HEK293 (cell line): ENCODE measurements around the gene ANKFN1.

Experiments used
- CTCF ChIA-PET: fragments of 350-600 bp; formaldehyde crosslinking; extraction: SDS; loops from one replicate; lab custom pipeline; 2021; ENCODE audit warnings: antibody characterized with exemption; lab: Yijun Ruan, JAX
- POLR2A ChIA-PET: fragments of 300-600 bp; formaldehyde crosslinking; extraction: SDS; loops from one replicate; lab custom pipeline; 2020; ENCODE audit warnings: antibody characterized with exemption, inconsistent platforms; lab: Yijun Ruan, JAX
- H3K27ac ChIP-seq: fragments of 200-500 bp; sonication (Bioruptor generic); 2 replicates; pipeline ENCODE4 v1.5.1; 2014; ENCODE audit warnings: low read depth, low read length, control low read depth, inconsistent platforms; ENCODE audit errors: extremely low read depth
- H3K36me3 ChIP-seq, 2 experiments: fragments of 200-500 bp in 1 of 2; sonication (Bioruptor generic) in 1 of 2; 1 replicate in 1 of 2; 2 replicates in 1 of 2; pipeline ENCODE4 v1.5.1; 2014 to 2017; ENCODE audit warnings: inconsistent platforms in 2 of 2, low read length in 2 of 2; ENCODE audit not compliant: control insufficient read depth in 2 of 2, insufficient read depth in 1 of 2
- H3K4me1 ChIP-seq: fragments of 200-500 bp; sonication (Bioruptor generic); 2 replicates; pipeline ENCODE4 v1.5.1; 2014; ENCODE audit warnings: mild to moderate bottlenecking, low read length, inconsistent platforms; ENCODE audit not compliant: control insufficient read depth, insufficient read depth
- H3K4me3 ChIP-seq: 2 replicates; pipeline ENCODE4 v1.5.1; 2011; ENCODE audit warnings: low read depth, mild to moderate bottlenecking, control low read depth, low read length, moderate library complexity
- H3K9me3 ChIP-seq: fragments of 200-500 bp; sonication (Bioruptor generic); 2 replicates; pipeline ENCODE4 v1.5.1; 2014; ENCODE audit warnings: low read depth, low read length, inconsistent platforms; ENCODE audit not compliant: control insufficient read depth, insufficient read depth
- SALL2 ChIP-seq: fragments of 450-650 bp; formaldehyde crosslinking; IDR thresholded peaks from 2 replicates; pipeline ENCODE4 v1.5.0; 2017; ENCODE audit warnings: missing biosample characterization, mild to moderate bottlenecking, missing genetic modification characterization, borderline replicate concordance
- SETDB1 ChIP-seq: IDR thresholded peaks from one replicate; pipeline ENCODE4 v1.6.1; 2017; ENCODE audit warnings: mild to moderate bottlenecking, low read length, moderate library complexity, mixed read lengths; ENCODE audit not compliant: insufficient read length
- ZBTB17 ChIP-seq: fragments of 450-650 bp; formaldehyde crosslinking; IDR thresholded peaks from 2 replicates; pipeline ENCODE4 v1.5.1; 2016; ENCODE audit warnings: missing biosample characterization, missing genetic modification characterization
- ZBTB48 ChIP-seq: fragments of 450-650 bp; formaldehyde crosslinking; IDR thresholded peaks from 2 replicates; pipeline ENCODE4 v1.5.1; 2016; ENCODE audit warnings: missing biosample characterization, missing genetic modification characterization
- ZNF16 ChIP-seq: fragments of 450-650 bp; formaldehyde crosslinking; IDR thresholded peaks from 2 replicates; pipeline ENCODE4 v1.5.1; 2016; ENCODE audit warnings: low read depth, missing biosample characterization, missing genetic modification characterization
- ZNF184 ChIP-seq: fragments of 450-650 bp; IDR thresholded peaks from 2 replicates; pipeline ENCODE4 v1.5.1; 2018; ENCODE audit warnings: missing biosample characterization, mild to moderate bottlenecking, missing genetic modification characterization
- ZNF292 ChIP-seq: fragments of 450-650 bp; formaldehyde crosslinking; IDR thresholded peaks from 2 replicates; pipeline ENCODE4 v1.5.1; 2016; ENCODE audit warnings: low read depth, missing biosample characterization, missing genetic modification characterization, borderline replicate concordance
- ZNF302 ChIP-seq: fragments of 450-650 bp; formaldehyde crosslinking; IDR thresholded peaks from 2 replicates; pipeline ENCODE4 v1.5.1; 2016; ENCODE audit warnings: missing biosample characterization, missing genetic modification characterization, low read depth
- ZNF473 ChIP-seq: fragments of 450-650 bp; formaldehyde crosslinking; IDR thresholded peaks from 2 replicates; pipeline ENCODE4 v1.5.1; 2017; ENCODE audit warnings: missing biosample characterization, missing genetic modification characterization
- ZNF510 ChIP-seq: fragments of 450-650 bp; formaldehyde crosslinking; IDR thresholded peaks from 2 replicates; pipeline ENCODE4 v1.5.1; 2018; ENCODE audit warnings: mild to moderate bottlenecking, missing genetic modification characterization, missing biosample characterization; ENCODE audit not compliant: insufficient replicate concordance
- ZNF544 ChIP-seq: fragments of 450-650 bp; formaldehyde crosslinking; IDR thresholded peaks from 2 replicates; pipeline ENCODE4 v1.5.0; 2017; ENCODE audit warnings: missing biosample characterization, missing genetic modification characterization
- ZNF610 ChIP-seq: fragments of 450-650 bp; formaldehyde crosslinking; IDR thresholded peaks from 2 replicates; pipeline ENCODE4 v1.5.1; 2016; ENCODE audit warnings: missing biosample characterization, missing genetic modification characterization, borderline replicate concordance
- ZNF677 ChIP-seq: fragments of 450-650 bp; IDR thresholded peaks from 2 replicates; pipeline ENCODE4 v1.5.0; 2018; ENCODE audit warnings: missing biosample characterization, mild to moderate bottlenecking, missing genetic modification characterization, moderate library complexity
- ZNF837 ChIP-seq: fragments of 450-650 bp; formaldehyde crosslinking; IDR thresholded peaks from 2 replicates; pipeline ENCODE4 v1.5.1; 2016; ENCODE audit warnings: missing biosample characterization, missing genetic modification characterization
- ZXDB ChIP-seq: fragments of 450-650 bp; formaldehyde crosslinking; IDR thresholded peaks from 2 replicates; pipeline ENCODE4 v1.5.1; 2016; ENCODE audit warnings: missing biosample characterization, missing genetic modification characterization
- TF ChIP-seq, protein P1 (sequence below): fragments of 450-650 bp; formaldehyde crosslinking; IDR thresholded peaks from 2 replicates; pipeline ENCODE4 v1.5.1; 2016; ENCODE audit warnings: missing biosample characterization, missing genetic modification characterization
- TF ChIP-seq, protein P2 (sequence below): fragments of 450-650 bp; formaldehyde crosslinking; IDR thresholded peaks from 2 replicates; pipeline ENCODE4 v1.5.0; 2017; ENCODE audit warnings: missing biosample characterization, missing genetic modification characterization, borderline replicate concordance
- TF ChIP-seq, protein P3 (sequence below): fragments of 450-650 bp; formaldehyde crosslinking; IDR thresholded peaks from 2 replicates; pipeline ENCODE4 v1.5.1; 2017; ENCODE audit warnings: missing biosample characterization, missing genetic modification characterization
- TF ChIP-seq, protein P4 (sequence below): fragments of 450-650 bp; formaldehyde crosslinking; IDR thresholded peaks from 2 replicates; pipeline ENCODE4 v1.5.1; 2016; ENCODE audit warnings: missing biosample characterization, missing genetic modification characterization

Gene ANKFN1

DNA sequence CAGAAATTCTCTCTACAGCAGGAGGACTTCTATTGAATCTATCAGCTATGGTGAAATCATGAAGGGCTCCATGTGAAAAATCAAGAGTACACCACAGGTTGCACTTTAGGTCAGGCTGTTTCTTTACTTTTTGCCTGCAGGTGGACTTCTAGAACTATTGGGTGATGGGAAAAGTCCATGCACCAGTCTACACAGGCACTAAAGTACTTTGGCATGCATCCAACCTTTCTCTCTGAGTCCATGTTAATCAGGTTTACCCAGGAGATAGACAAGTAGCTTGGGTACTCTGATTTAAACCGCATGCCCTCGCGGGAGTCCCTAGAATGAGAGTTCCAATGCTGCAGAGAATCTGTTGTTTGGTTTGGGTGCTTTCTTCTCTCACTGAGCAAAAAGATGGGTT lies 9.1 kb upstream of the ANKFN1 start:
- Histone ChIP-seq H3K36me3 (no peaks in the 10 kb centered on the region), H3K9me3 (no peaks in the 10 kb centered on the region), H3K4me3 (no peak overlapping the region), H3K4me1 (0 out of 2 replicates have a peak, but pooled peaks cover 2% of the 10 kb centered on the region), H3K27ac (no peak overlapping the region)
- ChIA-PET POLR2A (no interaction called here), CTCF (interaction anchor here (0.6 kb wide), 1 partner anchor 176 kb away, joined by 4 read pairs; no protein-coding TSS in a partner anchor)
- TF ChIP-seq ZNF302 (no peak), SALL2 (tag by site-specific recombination) (no peak), ZBTB48 (tag by site-specific recombination) (no peak), ZNF184 (tag by site-specific recombination) (no peak), ZNF473 (tag by site-specific recombination) (no peak), ZXDB (tag by site-specific recombination) (no peak), ZNF510 (tag by site-specific recombination) (no peak), ZNF292 (tag by site-specific recombination) (no peak), ZNF544 (no peak), ZNF16 (no peak), ZNF610 (no peak)
- TF ChIP-seq, protein P1, sequence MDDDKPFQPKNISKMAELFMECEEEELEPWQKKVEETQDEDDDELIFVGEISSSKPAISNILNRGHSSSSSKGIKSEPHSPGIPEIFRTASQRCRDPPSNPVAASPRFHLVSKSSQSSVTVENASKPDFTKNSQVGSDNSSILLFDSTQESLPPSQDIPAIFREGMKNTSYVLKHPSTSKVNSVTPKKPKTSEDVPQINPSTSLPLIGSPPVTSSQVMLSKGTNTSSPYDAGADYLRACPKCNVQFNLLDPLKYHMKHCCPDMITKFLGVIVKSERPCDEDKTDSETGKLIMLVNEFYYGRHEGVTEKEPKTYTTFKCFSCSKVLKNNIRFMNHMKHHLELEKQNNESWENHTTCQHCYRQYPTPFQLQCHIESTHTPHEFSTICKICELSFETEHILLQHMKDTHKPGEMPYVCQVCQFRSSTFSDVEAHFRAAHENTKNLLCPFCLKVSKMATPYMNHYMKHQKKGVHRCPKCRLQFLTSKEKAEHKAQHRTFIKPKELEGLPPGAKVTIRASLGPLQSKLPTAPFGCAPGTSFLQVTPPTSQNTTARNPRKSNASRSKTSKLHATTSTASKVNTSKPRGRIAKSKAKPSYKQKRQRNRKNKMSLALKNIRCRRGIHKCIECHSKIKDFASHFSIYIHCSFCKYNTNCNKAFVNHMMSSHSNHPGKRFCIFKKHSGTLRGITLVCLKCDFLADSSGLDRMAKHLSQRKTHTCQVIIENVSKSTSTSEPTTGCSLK (tag by site-specific recombination) = no peak
- TF ChIP-seq, protein P2, sequence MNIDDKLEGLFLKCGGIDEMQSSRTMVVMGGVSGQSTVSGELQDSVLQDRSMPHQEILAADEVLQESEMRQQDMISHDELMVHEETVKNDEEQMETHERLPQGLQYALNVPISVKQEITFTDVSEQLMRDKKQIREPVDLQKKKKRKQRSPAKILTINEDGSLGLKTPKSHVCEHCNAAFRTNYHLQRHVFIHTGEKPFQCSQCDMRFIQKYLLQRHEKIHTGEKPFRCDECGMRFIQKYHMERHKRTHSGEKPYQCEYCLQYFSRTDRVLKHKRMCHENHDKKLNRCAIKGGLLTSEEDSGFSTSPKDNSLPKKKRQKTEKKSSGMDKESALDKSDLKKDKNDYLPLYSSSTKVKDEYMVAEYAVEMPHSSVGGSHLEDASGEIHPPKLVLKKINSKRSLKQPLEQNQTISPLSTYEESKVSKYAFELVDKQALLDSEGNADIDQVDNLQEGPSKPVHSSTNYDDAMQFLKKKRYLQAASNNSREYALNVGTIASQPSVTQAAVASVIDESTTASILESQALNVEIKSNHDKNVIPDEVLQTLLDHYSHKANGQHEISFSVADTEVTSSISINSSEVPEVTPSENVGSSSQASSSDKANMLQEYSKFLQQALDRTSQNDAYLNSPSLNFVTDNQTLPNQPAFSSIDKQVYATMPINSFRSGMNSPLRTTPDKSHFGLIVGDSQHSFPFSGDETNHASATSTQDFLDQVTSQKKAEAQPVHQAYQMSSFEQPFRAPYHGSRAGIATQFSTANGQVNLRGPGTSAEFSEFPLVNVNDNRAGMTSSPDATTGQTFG (tag by site-specific recombination) = no peak
- TF ChIP-seq, protein P3, sequence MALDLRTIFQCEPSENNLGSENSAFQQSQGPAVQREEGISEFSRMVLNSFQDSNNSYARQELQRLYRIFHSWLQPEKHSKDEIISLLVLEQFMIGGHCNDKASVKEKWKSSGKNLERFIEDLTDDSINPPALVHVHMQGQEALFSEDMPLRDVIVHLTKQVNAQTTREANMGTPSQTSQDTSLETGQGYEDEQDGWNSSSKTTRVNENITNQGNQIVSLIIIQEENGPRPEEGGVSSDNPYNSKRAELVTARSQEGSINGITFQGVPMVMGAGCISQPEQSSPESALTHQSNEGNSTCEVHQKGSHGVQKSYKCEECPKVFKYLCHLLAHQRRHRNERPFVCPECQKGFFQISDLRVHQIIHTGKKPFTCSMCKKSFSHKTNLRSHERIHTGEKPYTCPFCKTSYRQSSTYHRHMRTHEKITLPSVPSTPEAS (tag by site-specific recombination) = no peak

DNA sequence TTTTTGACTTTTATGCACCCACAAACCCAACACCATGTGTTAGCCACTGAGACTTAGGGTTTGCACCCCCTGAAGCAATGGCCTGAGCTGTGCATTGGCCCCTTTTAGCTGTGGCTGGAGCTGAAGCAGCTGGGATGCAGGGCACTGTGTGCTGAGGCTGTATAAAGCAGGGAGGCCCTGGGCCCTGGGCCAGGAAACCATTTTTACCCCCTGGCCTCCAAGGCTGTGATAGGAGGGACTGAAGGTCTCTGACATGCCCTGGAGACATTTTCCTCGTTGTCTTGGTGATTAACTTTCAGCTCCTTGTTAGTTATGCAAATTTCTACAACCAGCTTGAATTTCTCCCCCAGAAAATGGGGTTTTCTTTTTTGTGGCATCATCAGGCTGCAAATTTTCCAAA lies 6.7 kb upstream of the ANKFN1 start:
- Histone ChIP-seq H3K27ac (no peak overlapping the region), H3K4me1 (0 out of 2 replicates have a peak, but pooled peaks cover 2% of the 10 kb centered on the region), H3K9me3 (no peaks in the 10 kb centered on the region), H3K36me3 (no peaks in the 10 kb centered on the region), H3K4me3 (no peak overlapping the region)
- TF ChIP-seq ZBTB17 (tag by site-specific recombination) (no peak), ZNF837 (tag by site-specific recombination) (no peak), ZNF677 (tag by site-specific recombination) (no peak), ZNF544 (no peak), SETDB1 (no peak)
- TF ChIP-seq, protein P4, sequence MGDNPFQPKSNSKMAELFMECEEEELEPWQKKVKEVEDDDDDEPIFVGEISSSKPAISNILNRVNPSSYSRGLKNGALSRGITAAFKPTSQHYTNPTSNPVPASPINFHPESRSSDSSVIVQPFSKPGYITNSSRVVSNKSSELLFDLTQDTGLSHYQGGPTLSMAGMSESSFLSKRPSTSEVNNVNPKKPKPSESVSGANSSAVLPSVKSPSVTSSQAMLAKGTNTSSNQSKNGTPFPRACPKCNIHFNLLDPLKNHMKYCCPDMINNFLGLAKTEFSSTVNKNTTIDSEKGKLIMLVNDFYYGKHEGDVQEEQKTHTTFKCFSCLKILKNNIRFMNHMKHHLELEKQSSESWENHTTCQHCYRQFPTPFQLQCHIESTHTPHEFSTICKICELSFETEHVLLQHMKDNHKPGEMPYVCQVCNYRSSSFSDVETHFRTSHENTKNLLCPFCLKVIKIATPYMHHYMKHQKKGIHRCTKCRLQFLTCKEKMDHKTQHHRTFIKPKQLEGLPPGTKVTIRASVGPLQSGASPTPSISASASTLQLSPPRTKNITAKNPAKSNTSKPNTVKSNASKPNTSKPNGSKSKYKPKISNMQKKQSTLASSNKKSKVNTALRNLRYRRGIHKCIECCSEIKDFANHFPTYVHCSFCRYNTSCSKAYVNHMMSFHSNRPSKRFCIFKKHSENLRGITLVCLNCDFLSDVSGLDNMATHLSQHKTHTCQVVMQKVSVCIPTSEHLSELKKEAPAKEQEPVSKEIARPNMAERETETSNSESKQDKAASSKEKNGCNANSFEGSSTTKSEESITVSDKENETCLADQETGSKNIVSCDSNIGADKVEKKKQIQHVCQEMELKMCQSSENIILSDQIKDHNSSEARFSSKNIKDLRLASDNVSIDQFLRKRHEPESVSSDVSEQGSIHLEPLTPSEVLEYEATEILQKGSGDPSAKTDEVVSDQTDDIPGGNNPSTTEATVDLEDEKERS = no peak
- CTCF ChIA-PET = no interaction called here
- POLR2A ChIA-PET = no interaction called here
